Vagina (tissue), 2 donors: ENCODE data around the gene FRMPD4. TPM values are rescaled to one million over a fixed set of nuclear protein-coding genes. Genes with fewer than 3 reads are reported as not detected.

Source experiments
- DNase-seq, 2 donors: peaks; one replicate each; pipeline ENCODE4 v3.0.0-alpha.2; 2017; ENCODE audit errors: extremely low spot score in 2 of 2
- H3K27ac ChIP-seq: fragments of 200-600 bp; sonication (generic); one replicate; pipeline ENCODE4 v1.5.1; 2019
- H3K27me3 ChIP-seq: fragments of 200-600 bp; sonication (generic); one replicate; pipeline ENCODE4 v1.5.1; 2019
- H3K36me3 ChIP-seq, 2 donors: fragments of 200-600 bp; sonication (generic); one replicate each; pipeline ENCODE4 v1.5.1; 2017 to 2019
- H3K4me1 ChIP-seq: fragments of 200-600 bp; sonication (generic); one replicate; pipeline ENCODE4 v1.5.1; 2019
- H3K4me3 ChIP-seq, 2 donors: fragments of 200-600 bp; sonication (generic); 1 replicate in 1 of 2; 2 replicates in 1 of 2; pipeline ENCODE4 v1.5.1; 2016 to 2019
- H3K9me3 ChIP-seq: fragments of 200-600 bp; sonication (generic); one replicate; pipeline ENCODE4 v1.5.1; 2019
- CTCF ChIP-seq, 3 experiments: fragments of 450-650 bp in 2 of 3; fragments of 200-600 bp in 1 of 3; sonication (generic) in 1 of 3; IDR thresholded peaks; one replicate each; pipeline ENCODE4 v1.5.1; 2017 to 2019; ENCODE audit warnings: antibody characterized with exemption in 3 of 3, mild to moderate bottlenecking in 2 of 3, moderate library complexity in 2 of 3
- POLR2A ChIP-seq, 2 donors: fragments of 450-650 bp; IDR thresholded peaks; one replicate each; pipeline ENCODE4 v1.6.1; 2017; ENCODE audit warnings: antibody characterized with exemption in 2 of 2, mild to moderate bottlenecking in 2 of 2, moderate library complexity in 2 of 2
- POLR2AphosphoS5 ChIP-seq, 2 donors: sonication (generic); formaldehyde crosslinking; IDR thresholded peaks; one replicate each; pipeline ENCODE4 v1.9.0; 2017; ENCODE audit warnings: antibody characterized with exemption in 2 of 2, mild to moderate bottlenecking in 2 of 2, low read depth in 1 of 2; ENCODE audit not compliant: insufficient read depth in 1 of 2
- intact Hi-C: fragments of 100-400 bp; cut with DNase I; formaldehyde crosslinking; loops from one replicate; pipeline ENCODE4 v1.15.1; 2023
- total RNA-seq: library from RNA; depleted of rRNA; stranded (reverse); fragments of >200 nt; gene quantifications from one replicate; pipeline ENCODE4 v1.2.3, GENCODE V29; 2016

Gene FRMPD4
- total RNA-seq, 1 donor from 2014 or later, result not detected

- Histone ChIP-seq H3K27ac (no peak overlapping the region), H3K4me1 (no peaks in the 10 kb centered on the region), H3K27me3 (no peaks in the 10 kb centered on the region), H3K36me3 (no peaks in the 10 kb centered on the region), H3K9me3 (no peaks in the 10 kb centered on the region), H3K4me3 (no peak overlapping the region)
- TF ChIP-seq CTCF (IDR thresholded peaks at IDR 0.05) (no peak), POLR2A (IDR thresholded peaks at IDR 0.05) (no peak), POLR2AphosphoS5 (IDR thresholded peaks at IDR 0.05; ENCODE audit: insufficient read depth in 1 of 2, low read depth in 1 of 2) (no peak)
- no peak for DNase-seq
- intact Hi-C loops, result no loop called here
Measured at GRCh38 chrX:12463873-12464272, 325.6 kb downstream of the FRMPD4 start.

GRCh38 chrX:12467321-12467720, 329.0 kb downstream of the FRMPD4 start:
- Histone ChIP-seq H3K27me3 (no peaks in the 10 kb centered on the region), H3K36me3 (no peaks in the 10 kb centered on the region), H3K9me3 (no peaks in the 10 kb centered on the region), H3K4me3 (no peak overlapping the region), H3K27ac (no peak overlapping the region), H3K4me1 (no peaks in the 10 kb centered on the region)
- no peak for TF ChIP-seq POLR2AphosphoS5 (IDR thresholded peaks at IDR 0.05; ENCODE audit: insufficient read depth in 1 of 2, low read depth in 1 of 2)
- no peak for TF ChIP-seq POLR2A (IDR thresholded peaks at IDR 0.05)
- no peak for TF ChIP-seq CTCF (IDR thresholded peaks at IDR 0.05)
- intact Hi-C loops, result loop anchor here (5.0 kb wide), 1 partner anchor 1290 kb away; no protein-coding TSS in a partner anchor
- DNase-seq, result no peak

- H3K36me3 ChIP-seq, result no peaks in the 10 kb centered on the region
- no peak for DNase-seq
- H3K27me3 ChIP-seq, result no peaks in the 10 kb centered on the region
- TF ChIP-seq POLR2A (IDR thresholded peaks at IDR 0.05) (no peak), CTCF (IDR thresholded peaks at IDR 0.05) (no peak), POLR2AphosphoS5 (IDR thresholded peaks at IDR 0.05; ENCODE audit: insufficient read depth in 1 of 2, low read depth in 1 of 2) (no peak)
- intact Hi-C loops, result loop anchor here (5.0 kb wide), 1 partner anchor 1292 kb away; no protein-coding TSS in a partner anchor
- H3K4me1 ChIP-seq, result no peaks in the 10 kb centered on the region
- no peak overlapping the region for H3K4me3 ChIP-seq
- no peak overlapping the region for H3K27ac ChIP-seq
- H3K9me3 ChIP-seq, result no peaks in the 10 kb centered on the region
Measured at GRCh38 chrX:12469296-12469695, 331.0 kb downstream of the FRMPD4 start.

- Histone ChIP-seq H3K27me3 (no peaks in the 10 kb centered on the region), H3K36me3 (no peaks in the 10 kb centered on the region), H3K9me3 (no peaks in the 10 kb centered on the region), H3K4me1 (no peaks in the 10 kb centered on the region), H3K4me3 (no peak overlapping the region), H3K27ac (no peak overlapping the region)
- no peak for TF ChIP-seq CTCF (IDR thresholded peaks at IDR 0.05)
- no peak for DNase-seq
- intact Hi-C loops, result no loop called here
Measured at GRCh38 chrX:12471061-12471460, 332.8 kb downstream of the FRMPD4 start.

- H3K27ac ChIP-seq, result no peak overlapping the region
- DNase-seq, result no peak
- H3K4me3 ChIP-seq, result no peak overlapping the region
- intact Hi-C loops, result no loop called here
- no peak for TF ChIP-seq POLR2AphosphoS5 (IDR thresholded peaks at IDR 0.05; ENCODE audit: insufficient read depth in 1 of 2, low read depth in 1 of 2)
- TF ChIP-seq CTCF (IDR thresholded peaks at IDR 0.05), result no peak
- TF ChIP-seq POLR2A (IDR thresholded peaks at IDR 0.05), result no peak
- no peaks in the 10 kb centered on the region for H3K9me3 ChIP-seq
- H3K27me3 ChIP-seq, result no peaks in the 10 kb centered on the region
- no peaks in the 10 kb centered on the region for H3K36me3 ChIP-seq
- no peaks in the 10 kb centered on the region for H3K4me1 ChIP-seq
Measured at GRCh38 chrX:12480956-12481355, 342.7 kb downstream of the FRMPD4 start.
